GM13977 (cell line): ENCODE results near the gene RAC2.

Source experiments
- DNase-seq: peaks from one replicate; pipeline ENCODE4 v3.0.0; 2012; ENCODE audit warnings: low spot score
- in situ Hi-C: fragments of 300-500 bp; cut with MboI; formaldehyde crosslinking; loops from one replicate; pipeline ENCODE4 v1.12.0; 2022; ENCODE audit warnings: low sequenced_read_pairs, low pct_unique_long_range_greater_than_20kb, mixed read lengths, inconsistent platforms; ENCODE audit not compliant: unreplicated experiment
- TF ChIP-seq, protein P1 (sequence below): IDR thresholded peaks from 2 replicates; pipeline ENCODE4 v1.5.1; 2012; ENCODE audit warnings: mild to moderate bottlenecking, control low read depth; ENCODE audit not compliant: insufficient read depth; ENCODE audit errors: extremely low read depth, missing control alignments

The RAC2 gene

DNA sequence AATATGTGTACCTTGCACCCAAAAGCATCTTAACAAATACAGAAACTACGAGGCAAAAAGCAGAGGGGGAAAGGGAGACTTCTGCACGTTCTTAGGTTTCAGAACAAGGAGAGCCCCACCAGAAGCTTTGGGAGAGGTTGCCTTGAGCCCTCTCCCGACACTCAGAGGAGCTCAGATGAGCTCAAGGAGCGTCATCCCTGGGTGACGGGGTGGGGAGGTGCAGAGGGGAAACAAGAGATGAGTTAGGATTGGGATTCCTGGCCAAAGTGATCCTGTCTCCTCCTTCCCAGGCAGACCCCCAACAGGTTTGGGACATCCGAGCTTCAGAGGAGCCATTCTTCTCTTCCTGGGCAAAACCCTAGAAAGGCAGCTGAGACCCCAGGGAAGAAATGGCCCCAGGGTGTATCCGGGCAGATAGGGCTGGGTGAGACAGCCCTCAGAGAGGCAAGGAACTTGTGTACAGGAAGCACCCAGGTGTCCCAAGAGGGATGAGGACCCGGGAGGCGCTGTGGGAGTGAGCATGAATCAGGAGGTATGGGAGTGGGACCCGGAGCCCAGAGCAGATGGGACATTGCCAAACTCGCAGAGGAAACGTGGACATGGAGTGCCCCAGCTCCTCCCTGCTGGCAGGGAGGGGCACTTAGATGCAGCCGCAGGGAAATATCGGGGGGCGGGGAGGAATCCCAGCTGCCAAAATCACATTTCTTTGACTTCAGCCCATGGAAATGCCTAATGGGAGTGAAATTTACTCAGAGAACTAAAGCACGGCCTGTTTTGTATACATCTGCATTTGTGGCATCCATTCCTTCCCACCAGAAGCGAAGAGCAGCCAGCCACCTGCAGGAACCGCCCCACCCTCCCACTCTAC, 68.4 kb downstream of the RAC2 start:
- TF ChIP-seq, protein P1, sequence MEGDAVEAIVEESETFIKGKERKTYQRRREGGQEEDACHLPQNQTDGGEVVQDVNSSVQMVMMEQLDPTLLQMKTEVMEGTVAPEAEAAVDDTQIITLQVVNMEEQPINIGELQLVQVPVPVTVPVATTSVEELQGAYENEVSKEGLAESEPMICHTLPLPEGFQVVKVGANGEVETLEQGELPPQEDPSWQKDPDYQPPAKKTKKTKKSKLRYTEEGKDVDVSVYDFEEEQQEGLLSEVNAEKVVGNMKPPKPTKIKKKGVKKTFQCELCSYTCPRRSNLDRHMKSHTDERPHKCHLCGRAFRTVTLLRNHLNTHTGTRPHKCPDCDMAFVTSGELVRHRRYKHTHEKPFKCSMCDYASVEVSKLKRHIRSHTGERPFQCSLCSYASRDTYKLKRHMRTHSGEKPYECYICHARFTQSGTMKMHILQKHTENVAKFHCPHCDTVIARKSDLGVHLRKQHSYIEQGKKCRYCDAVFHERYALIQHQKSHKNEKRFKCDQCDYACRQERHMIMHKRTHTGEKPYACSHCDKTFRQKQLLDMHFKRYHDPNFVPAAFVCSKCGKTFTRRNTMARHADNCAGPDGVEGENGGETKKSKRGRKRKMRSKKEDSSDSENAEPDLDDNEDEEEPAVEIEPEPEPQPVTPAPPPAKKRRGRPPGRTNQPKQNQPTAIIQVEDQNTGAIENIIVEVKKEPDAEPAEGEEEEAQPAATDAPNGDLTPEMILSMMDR = no peak
- DNase-seq = no peak
- in situ Hi-C loops = no loop called here
